ENCODE results near the gene UPK3BL2. TPM values are rescaled to one million over a fixed set of nuclear protein-coding genes. Genes with fewer than 3 reads are reported as not detected.
"Not testable (repeated sequence)": the region's sequence is repeated elsewhere in the genome, so short reads cannot be mapped to it uniquely, and the experiment has no call there.

The UPK3BL2 gene
- total RNA-seq, 1 donor from 2014 or later, result 2.7 TPM

DNA sequence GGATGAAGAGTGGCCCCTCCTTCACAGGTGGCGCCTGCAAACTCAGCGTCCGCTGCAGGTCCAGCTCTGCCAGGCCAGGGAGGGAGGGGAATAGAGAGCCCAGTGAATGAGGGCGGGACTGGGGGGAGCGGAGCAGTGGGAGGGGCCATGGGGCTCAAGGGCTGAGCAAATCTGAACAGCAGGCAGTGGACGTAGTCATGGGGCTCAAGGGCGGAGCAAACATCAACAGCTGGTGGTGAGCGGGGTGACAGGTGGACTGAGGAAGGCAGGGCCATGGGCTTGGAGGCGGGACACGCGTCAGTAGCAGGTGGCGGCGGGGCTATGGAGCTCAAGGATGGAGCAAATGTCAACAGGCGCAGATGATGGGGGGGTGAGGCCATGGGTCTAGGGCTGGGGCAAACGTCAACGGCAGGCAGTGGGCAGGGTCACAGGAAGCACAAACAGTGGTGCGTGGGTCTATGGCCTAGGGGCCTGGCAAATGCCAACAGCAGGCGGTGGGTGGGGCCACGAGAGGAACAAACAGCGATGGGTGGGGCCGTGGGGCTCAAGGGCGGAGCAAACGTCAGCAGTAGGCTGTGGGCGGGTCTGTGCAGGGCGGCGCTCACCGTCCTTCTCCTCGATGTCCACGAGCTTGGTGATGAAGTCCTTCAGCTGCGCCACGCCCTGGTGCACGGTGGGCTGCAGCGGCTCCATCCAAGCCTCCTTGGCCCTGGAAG, 50.1 kb downstream of the UPK3BL2 start:
- DNase-seq, result not testable (repeated sequence)

DNA sequence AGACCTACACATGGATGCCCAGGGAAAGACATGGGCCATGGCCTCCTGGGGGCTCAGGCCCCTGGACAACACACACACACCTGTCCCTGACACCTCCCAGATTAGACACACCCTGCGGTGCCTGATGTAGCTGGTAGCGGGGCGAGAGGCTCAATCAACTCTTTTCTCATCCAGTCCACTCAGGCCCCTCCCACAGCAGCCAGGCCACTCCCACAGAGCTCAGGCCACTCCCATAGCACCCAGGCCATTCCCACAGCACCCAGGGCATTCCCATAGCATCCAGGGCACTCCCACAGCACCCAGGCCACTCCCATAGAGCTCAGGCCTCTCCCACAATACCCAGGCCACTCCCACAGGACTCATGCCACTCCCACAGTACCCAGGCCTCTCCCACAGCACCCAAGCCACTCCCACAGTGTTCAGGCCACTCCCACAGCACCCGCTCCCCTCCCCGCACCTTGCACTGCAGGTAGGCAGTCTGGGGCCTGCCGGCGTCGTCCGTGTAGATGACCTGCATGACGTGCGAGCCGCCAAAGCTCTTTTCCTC, 52.9 kb downstream of the UPK3BL2 start:
- DNase-seq, result not testable (repeated sequence)

Other genes with a start within 250 kb of the UPK3BL2 start
- not detected in 2 replicates for gene SPDYE6, start 187.3 kb downstream of the UPK3BL2 start, total RNA-seq
- gene PRKRIP1, start 147.3 kb downstream of the UPK3BL2 start, total RNA-seq, result 15.9 and 18.0 TPM in 2 replicates
- gene ORAI2, start 110.1 kb downstream of the UPK3BL2 start, total RNA-seq, result 94.3 and 147 TPM in 2 replicates
- 11.6 and 25.5 TPM in 2 replicates for gene ALKBH4, start 78.8 kb downstream of the UPK3BL2 start, total RNA-seq
- gene LRWD1, start 78.7 kb downstream of the UPK3BL2 start, total RNA-seq, result 21.6 and 28.8 TPM in 2 replicates
- 19.9 and 22.4 TPM in 2 replicates for gene POLR2J, start 64.8 kb downstream of the UPK3BL2 start, total RNA-seq
- gene RASA4B, start 25.9 kb downstream of the UPK3BL2 start, total RNA-seq, result 10.1 and 13.1 TPM in 2 replicates
- gene SPDYE2, start 7.5 kb upstream of the UPK3BL2 start, total RNA-seq, result not detected in 2 replicates
- 25.5 and 36.4 TPM in 2 replicates for gene POLR2J3, start 28.9 kb upstream of the UPK3BL2 start, total RNA-seq
- 30.4 and 38.3 TPM in 2 replicates for gene RASA4, start 73.1 kb upstream of the UPK3BL2 start, total RNA-seq
- gene UPK3BL1, start 99.1 kb upstream of the UPK3BL2 start, total RNA-seq, result 10.1 and 12.6 TPM in 2 replicates
- not detected in 2 replicates for gene SPDYE2B, start 106.6 kb upstream of the UPK3BL2 start, total RNA-seq
- 2.5 and 5.4 TPM in 2 replicates for gene POLR2J2, start 128.0 kb upstream of the UPK3BL2 start, total RNA-seq
- 9.2 and 9.4 TPM in 2 replicates for gene FAM185A, start 205.3 kb upstream of the UPK3BL2 start, total RNA-seq

All from dermis blood vessel endothelial cell (primary cell).